Colonic mucosa (tissue), 4 donors: ENCODE results near the gene MTA1. TPM values are rescaled to one million over a fixed set of nuclear protein-coding genes. Genes with fewer than 3 reads are reported as not detected.

Experiments used
- DNase-seq: peaks from one replicate; pipeline ENCODE4 v3.0.0-alpha.2; 2020
- H3K27ac ChIP-seq: fragments of 200-600 bp; one replicate; pipeline ENCODE4 v1.8.0; 2021
- H3K27me3 ChIP-seq: fragments of 200-600 bp; one replicate; pipeline ENCODE4 v1.8.0; 2021
- H3K36me3 ChIP-seq: fragments of 200-600 bp; one replicate; pipeline ENCODE4 v1.8.0; 2021
- H3K4me1 ChIP-seq: fragments of 200-600 bp; one replicate; pipeline ENCODE4 v1.8.0; 2021; ENCODE audit warnings: mild to moderate bottlenecking
- H3K4me3 ChIP-seq: fragments of 200-600 bp; one replicate; pipeline ENCODE4 v1.8.0; 2021
- H3K9ac ChIP-seq, 2 donors: one replicate each; pipeline ENCODE4 v1.7.0; 2013; ENCODE audit warnings: control low read depth in 2 of 2, low read depth in 2 of 2, low read length in 2 of 2
- H3K9me3 ChIP-seq: fragments of 200-600 bp; one replicate; pipeline ENCODE4 v1.8.0; 2021
- CTCF ChIP-seq: fragments of 200-600 bp; IDR thresholded peaks from one replicate; pipeline ENCODE4 v1.8.0; 2022; ENCODE audit warnings: antibody characterized with exemption, mild to moderate bottlenecking
- intact Hi-C: fragments of 100-400 bp; cut with DNase I; formaldehyde crosslinking; loops from one replicate; pipeline ENCODE4 v1.14.1; 2022
- total RNA-seq, 2 donors: library from RNA; stranded (reverse); fragmentation: NEBNext Ultra II Directional in 1 of 2; extraction: Animal tissue kit (Norgen Biotek cat#: 25700) in 1 of 2; gene quantifications; one replicate each; pipeline ENCODE4 v1.2.1, GENCODE V29; 2021
- donor health status: healthy.
- donor health status: DM: no; HTN: no; CAD: no.
- donor health status: DM: no; HTN: no; CAD: no.

The MTA1 gene
- total RNA-seq, 2 donors from 2014 or later, result 47.0 to 90.2 TPM

- Histone ChIP-seq H3K9ac (no peak overlapping the region), H3K27me3 (no peaks in the 10 kb centered on the region), H3K4me3 (no peak overlapping the region), H3K4me1 (no peaks in the 10 kb centered on the region), H3K27ac (no peak overlapping the region), H3K9me3 (no peaks in the 10 kb centered on the region), H3K36me3 (no peaks in the 10 kb centered on the region)
- TF ChIP-seq CTCF, result no peak
- DNase-seq, result no peak
- intact Hi-C loops, result no loop called here
Measured at GRCh38 chr14:105465209-105466031, 45.8 kb downstream of the MTA1 start.

- no peaks in the 10 kb centered on the region for H3K4me1 ChIP-seq
Measured at GRCh38 chr14:105466531-105467248, 47.1 kb downstream of the MTA1 start.

GRCh38 chr14:105467249-105467941 lies 47.8 kb downstream of the MTA1 start:
- Histone ChIP-seq H3K27me3 (no peaks in the 10 kb centered on the region), H3K9ac (no peak overlapping the region), H3K27ac (no peak overlapping the region), H3K36me3 (no peaks in the 10 kb centered on the region), H3K4me3 (no peak overlapping the region), H3K4me1 (no peaks in the 10 kb centered on the region), H3K9me3 (no peaks in the 10 kb centered on the region)
- intact Hi-C loops, result no loop called here
- no peak for TF ChIP-seq CTCF
- DNase-seq, result no peak

More at GRCh38 chr14:105466531-105467248, 47.1 kb downstream of the MTA1 start:
- Histone ChIP-seq H3K9ac (no peak overlapping the region), H3K27ac (no peak overlapping the region), H3K4me3 (no peak overlapping the region), H3K36me3 (no peaks in the 10 kb centered on the region), H3K27me3 (no peaks in the 10 kb centered on the region), H3K9me3 (no peaks in the 10 kb centered on the region)
- intact Hi-C loops, result no loop called here
- DNase-seq, result no peak
- no peak for TF ChIP-seq CTCF

- no peak overlapping the region for H3K4me3 ChIP-seq
- H3K27ac ChIP-seq, result no peak overlapping the region
- no peaks in the 10 kb centered on the region for H3K4me1 ChIP-seq
- no peaks in the 10 kb centered on the region for H3K36me3 ChIP-seq
- no peak overlapping the region for H3K9ac ChIP-seq
- no peak for DNase-seq
- H3K27me3 ChIP-seq, result no peaks in the 10 kb centered on the region
- intact Hi-C loops, result no loop called here
- no peak for TF ChIP-seq CTCF
- no peaks in the 10 kb centered on the region for H3K9me3 ChIP-seq
Measured at GRCh38 chr14:105467942-105468471, 48.4 kb downstream of the MTA1 start.

GRCh38 chr14:105468621-105469241 lies 49.1 kb downstream of the MTA1 start:
- intact Hi-C loops, result no loop called here
- no peak overlapping the region for H3K9ac ChIP-seq
- TF ChIP-seq CTCF, result no peak
- H3K27me3 ChIP-seq, result peaks cover 4% of the 10 kb centered on the region
- no peak for DNase-seq
- peaks cover 5% of the 10 kb centered on the region for H3K4me1 ChIP-seq
- H3K27ac ChIP-seq, result no peak overlapping the region
- H3K9me3 ChIP-seq, result no peaks in the 10 kb centered on the region
- no peak overlapping the region for H3K4me3 ChIP-seq
- no peaks in the 10 kb centered on the region for H3K36me3 ChIP-seq
